Activated naive CD8-positive, alpha-beta T cell (primary cell): Measurements from ENCODE around the gene FARP1.
"Not testable (repeated sequence)": the region's sequence is repeated elsewhere in the genome, so short reads cannot be mapped to it uniquely, and the experiment has no call there.

ENCODE experiments used
- H3K27ac Mint-ChIP-seq: one replicate; pipeline ENCODE4 v1.8.0; 2021; ENCODE audit warnings: mixed read lengths
- H3K27me3 Mint-ChIP-seq: one replicate; pipeline ENCODE4 v1.8.0; 2021; ENCODE audit warnings: mixed read lengths
- H3K36me3 Mint-ChIP-seq: one replicate; pipeline ENCODE4 v1.8.0; 2021; ENCODE audit warnings: mixed read lengths
- H3K4me1 Mint-ChIP-seq: one replicate; pipeline ENCODE4 v1.8.0; 2021; ENCODE audit warnings: low read depth, mixed read lengths
- H3K4me3 Mint-ChIP-seq: one replicate; pipeline ENCODE4 v1.8.0; 2021; ENCODE audit warnings: mild to moderate bottlenecking, mixed read lengths
- H3K9me3 Mint-ChIP-seq: one replicate; pipeline ENCODE4 v1.8.0; 2021; ENCODE audit warnings: low read depth, mixed read lengths

FARP1 gene

GRCh38 chr13:98261165-98261702 is 118.3 kb downstream of the FARP1 start:
- H3K9me3 Mint-ChIP-seq, result no peaks in the 10 kb centered on the region
- H3K36me3 Mint-ChIP-seq, result no peaks in the 10 kb centered on the region
- H3K27ac Mint-ChIP-seq, result no peak overlapping the region
- no peak overlapping the region for H3K4me3 Mint-ChIP-seq
- H3K27me3 Mint-ChIP-seq, result peaks cover 2% of the 10 kb centered on the region
- H3K4me1 Mint-ChIP-seq, result no peaks in the 10 kb centered on the region

- H3K9me3 Mint-ChIP-seq, result no peaks in the 10 kb centered on the region
- H3K36me3 Mint-ChIP-seq, result no peaks in the 10 kb centered on the region
- H3K4me3 Mint-ChIP-seq, result no peak overlapping the region
- H3K27me3 Mint-ChIP-seq, result peaks cover 2% of the 10 kb centered on the region
- no peaks in the 10 kb centered on the region for H3K4me1 Mint-ChIP-seq
- H3K27ac Mint-ChIP-seq, result no peak overlapping the region
These were observed 119.4 kb downstream of the FARP1 start for GRCh38 chr13:98262292-98262691.

- Mint-ChIP-seq H3K27ac (no peak overlapping the region), H3K27me3 (peaks cover 4% of the 10 kb centered on the region), H3K4me3 (no peak overlapping the region), H3K9me3 (no peaks in the 10 kb centered on the region), H3K36me3 (no peaks in the 10 kb centered on the region), H3K4me1 (no peaks in the 10 kb centered on the region)
These were observed 120.9 kb downstream of the FARP1 start for GRCh38 chr13:98263841-98264240.

GRCh38 chr13:98264877-98265276 is 122.0 kb downstream of the FARP1 start:
- no peaks in the 10 kb centered on the region for H3K9me3 Mint-ChIP-seq
- no peaks in the 10 kb centered on the region for H3K36me3 Mint-ChIP-seq
- H3K4me1 Mint-ChIP-seq, result no peaks in the 10 kb centered on the region
- H3K4me3 Mint-ChIP-seq, result no peak overlapping the region
- H3K27me3 Mint-ChIP-seq, result peaks cover 4% of the 10 kb centered on the region
- no peak overlapping the region for H3K27ac Mint-ChIP-seq

GRCh38 chr13:98265692-98266551 is 123.0 kb downstream of the FARP1 start:
- no peak overlapping the region for H3K4me3 Mint-ChIP-seq
- H3K9me3 Mint-ChIP-seq, result no peaks in the 10 kb centered on the region
- H3K4me1 Mint-ChIP-seq, result no peaks in the 10 kb centered on the region
- no peak overlapping the region for H3K27ac Mint-ChIP-seq
- H3K27me3 Mint-ChIP-seq, result peaks cover 4% of the 10 kb centered on the region
- H3K36me3 Mint-ChIP-seq, result no peaks in the 10 kb centered on the region

GRCh38 chr13:98267080-98267912 is 124.4 kb downstream of the FARP1 start:
- Mint-ChIP-seq H3K9me3 (no peaks in the 10 kb centered on the region), H3K4me3 (no peak overlapping the region), H3K36me3 (no peaks in the 10 kb centered on the region), H3K4me1 (no peaks in the 10 kb centered on the region), H3K27me3 (peaks cover 2% of the 10 kb centered on the region), H3K27ac (no peak overlapping the region)

GRCh38 chr13:98269386-98269785 is 126.5 kb downstream of the FARP1 start:
- Mint-ChIP-seq H3K27me3 (peaks cover 2% of the 10 kb centered on the region), H3K4me3 (no peak overlapping the region), H3K4me1 (no peaks in the 10 kb centered on the region), H3K27ac (no peak overlapping the region), H3K36me3 (no peaks in the 10 kb centered on the region), H3K9me3 (no peaks in the 10 kb centered on the region)

GRCh38 chr13:98270819-98271218 is 127.9 kb downstream of the FARP1 start:
- H3K4me3 Mint-ChIP-seq, result no peak overlapping the region
- no peaks in the 10 kb centered on the region for H3K9me3 Mint-ChIP-seq
- no peaks in the 10 kb centered on the region for H3K36me3 Mint-ChIP-seq
- H3K27me3 Mint-ChIP-seq, result peaks cover 2% of the 10 kb centered on the region
- H3K27ac Mint-ChIP-seq, result no peak overlapping the region
- no peaks in the 10 kb centered on the region for H3K4me1 Mint-ChIP-seq

GRCh38 chr13:98271646-98272045 is 128.8 kb downstream of the FARP1 start:
- H3K27me3 Mint-ChIP-seq, H3K4me1 Mint-ChIP-seq, H3K27ac Mint-ChIP-seq, H3K9me3 Mint-ChIP-seq, H3K36me3 Mint-ChIP-seq, H3K4me3 Mint-ChIP-seq: not testable (repeated sequence)

GRCh38 chr13:98272549-98272948 is 129.7 kb downstream of the FARP1 start:
- Mint-ChIP-seq H3K4me1 (no peaks in the 10 kb centered on the region), H3K9me3 (no peaks in the 10 kb centered on the region), H3K27ac (no peak overlapping the region), H3K27me3 (peaks cover 2% of the 10 kb centered on the region), H3K36me3 (no peaks in the 10 kb centered on the region), H3K4me3 (no peak overlapping the region)

- H3K9me3 Mint-ChIP-seq, result no peaks in the 10 kb centered on the region
- H3K36me3 Mint-ChIP-seq, result no peaks in the 10 kb centered on the region
- H3K4me3 Mint-ChIP-seq, result no peak overlapping the region
- H3K27ac Mint-ChIP-seq, result no peak overlapping the region
- no peaks in the 10 kb centered on the region for H3K4me1 Mint-ChIP-seq
- no peaks in the 10 kb centered on the region for H3K27me3 Mint-ChIP-seq
These were observed 130.4 kb downstream of the FARP1 start for GRCh38 chr13:98273067-98273823.

GRCh38 chr13:98273824-98274742 is 131.2 kb downstream of the FARP1 start:
- no peaks in the 10 kb centered on the region for H3K36me3 Mint-ChIP-seq
- H3K4me1 Mint-ChIP-seq, result no peaks in the 10 kb centered on the region
- no peaks in the 10 kb centered on the region for H3K9me3 Mint-ChIP-seq
- no peak overlapping the region for H3K27ac Mint-ChIP-seq
- no peaks in the 10 kb centered on the region for H3K27me3 Mint-ChIP-seq
- H3K4me3 Mint-ChIP-seq, result no peak overlapping the region

GRCh38 chr13:98274921-98275487 is 132.1 kb downstream of the FARP1 start:
- Mint-ChIP-seq H3K9me3 (no peaks in the 10 kb centered on the region), H3K27ac (no peak overlapping the region), H3K36me3 (no peaks in the 10 kb centered on the region), H3K4me1 (no peaks in the 10 kb centered on the region), H3K27me3 (no peaks in the 10 kb centered on the region), H3K4me3 (no peak overlapping the region)
